NCI-H1694 (cell line): ENCODE measurements around the gene MTA3.

Source experiments
- DNase-seq: peaks from one replicate; lab custom pipeline; 2025; lab: John Stamatoyannopoulos, UW

Gene MTA3

GRCh38 chr2:42736598-42737322 lies 168.3 kb downstream of the MTA3 start:
- DNase-seq = no peak

DNA sequence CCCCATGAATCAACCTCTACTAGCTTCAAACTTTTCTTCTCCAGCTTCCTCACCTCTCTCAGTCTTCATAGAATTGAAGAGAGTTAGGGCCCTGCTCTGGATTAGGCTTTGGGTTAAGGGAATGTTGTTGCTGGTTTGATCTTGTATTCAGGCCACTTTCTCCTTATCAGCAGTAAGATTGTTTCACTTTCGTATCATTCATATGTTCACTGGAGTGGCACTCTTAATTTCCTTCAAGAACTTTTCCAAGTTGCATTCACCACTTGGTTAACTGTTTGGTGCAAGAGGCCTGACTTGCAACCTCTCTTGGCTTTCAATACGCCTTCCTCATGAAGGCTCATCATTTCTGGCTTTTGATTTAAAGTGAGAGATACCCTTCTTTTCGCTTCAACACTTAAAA lies 172.7 kb downstream of the MTA3 start:
- no peak for DNase-seq

DNA sequence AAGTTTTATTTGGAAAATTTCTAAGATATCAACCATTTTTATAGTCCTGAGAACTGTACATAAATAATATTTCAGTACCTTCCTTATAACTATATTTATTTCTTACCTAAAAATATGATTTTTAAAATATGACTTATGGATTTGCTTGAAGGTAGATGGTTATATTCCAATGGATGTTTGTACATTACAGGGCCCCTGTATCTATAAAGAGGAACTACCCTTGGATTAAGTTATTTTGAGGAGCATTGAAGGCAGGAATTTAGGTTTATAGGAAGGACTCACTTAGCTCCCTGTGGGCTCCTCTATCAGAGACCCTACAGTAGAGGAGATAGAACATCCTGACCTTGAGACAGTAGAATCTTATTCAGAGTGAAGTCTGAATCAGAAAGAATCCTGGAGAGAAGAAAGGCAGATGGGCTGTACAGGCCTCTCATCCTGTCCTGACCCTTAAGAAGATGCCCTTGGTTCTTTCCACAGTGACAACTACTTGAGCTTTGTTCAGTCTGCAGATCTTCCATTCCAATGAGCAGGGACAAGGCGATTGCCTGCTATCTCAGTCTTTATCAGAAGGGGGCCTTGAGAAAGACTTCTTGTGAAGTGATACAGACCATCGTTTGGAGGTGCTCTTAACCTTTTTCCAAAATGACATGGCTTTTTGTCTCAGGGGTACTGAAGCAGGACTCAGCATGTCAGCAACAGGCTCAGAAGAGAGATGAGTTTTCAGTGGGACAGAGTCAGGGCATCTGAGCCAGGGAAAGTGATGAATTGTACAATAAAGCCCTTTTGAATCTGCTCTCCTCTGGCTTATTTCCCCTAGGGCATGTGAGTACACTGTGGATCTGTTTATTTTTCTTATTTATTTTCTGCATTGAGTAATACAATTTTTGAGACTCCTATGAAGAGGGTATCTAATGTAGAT lies 174.6 kb downstream of the MTA3 start:
- DNase-seq = no peak

- DNase-seq = no peak
Observed at GRCh38 chr2:42743659-42743990, 175.2 kb downstream of the MTA3 start.

- DNase-seq = no peak
Observed at GRCh38 chr2:42744545-42745082, 176.2 kb downstream of the MTA3 start.

DNA sequence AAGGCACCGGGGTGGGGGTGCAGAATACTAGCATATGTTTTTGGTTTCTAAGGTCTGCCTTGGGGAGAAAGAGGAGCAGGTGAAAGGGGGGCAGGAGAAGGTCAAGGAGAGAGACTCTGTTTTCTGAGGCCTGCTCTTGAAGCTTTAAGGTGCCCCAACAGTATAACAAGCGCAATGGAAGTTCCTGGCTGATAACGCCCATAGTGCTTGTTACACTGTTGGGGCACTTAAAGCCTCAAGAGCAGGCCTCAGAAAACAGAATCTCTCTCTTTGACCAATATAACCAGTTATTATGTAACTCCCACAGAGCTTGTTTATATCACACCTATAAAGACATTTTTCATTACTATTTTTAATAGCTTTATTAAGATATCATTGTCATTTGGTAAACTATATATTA lies 179.0 kb downstream of the MTA3 start:
- DNase-seq = no peak

GRCh38 chr2:42748840-42749239 lies 180.4 kb downstream of the MTA3 start:
- no peak for DNase-seq

GRCh38 chr2:42752314-42752713 lies 183.9 kb downstream of the MTA3 start:
- no peak for DNase-seq

- no peak for DNase-seq
Observed at GRCh38 chr2:42752816-42753813, 184.7 kb downstream of the MTA3 start.

DNA sequence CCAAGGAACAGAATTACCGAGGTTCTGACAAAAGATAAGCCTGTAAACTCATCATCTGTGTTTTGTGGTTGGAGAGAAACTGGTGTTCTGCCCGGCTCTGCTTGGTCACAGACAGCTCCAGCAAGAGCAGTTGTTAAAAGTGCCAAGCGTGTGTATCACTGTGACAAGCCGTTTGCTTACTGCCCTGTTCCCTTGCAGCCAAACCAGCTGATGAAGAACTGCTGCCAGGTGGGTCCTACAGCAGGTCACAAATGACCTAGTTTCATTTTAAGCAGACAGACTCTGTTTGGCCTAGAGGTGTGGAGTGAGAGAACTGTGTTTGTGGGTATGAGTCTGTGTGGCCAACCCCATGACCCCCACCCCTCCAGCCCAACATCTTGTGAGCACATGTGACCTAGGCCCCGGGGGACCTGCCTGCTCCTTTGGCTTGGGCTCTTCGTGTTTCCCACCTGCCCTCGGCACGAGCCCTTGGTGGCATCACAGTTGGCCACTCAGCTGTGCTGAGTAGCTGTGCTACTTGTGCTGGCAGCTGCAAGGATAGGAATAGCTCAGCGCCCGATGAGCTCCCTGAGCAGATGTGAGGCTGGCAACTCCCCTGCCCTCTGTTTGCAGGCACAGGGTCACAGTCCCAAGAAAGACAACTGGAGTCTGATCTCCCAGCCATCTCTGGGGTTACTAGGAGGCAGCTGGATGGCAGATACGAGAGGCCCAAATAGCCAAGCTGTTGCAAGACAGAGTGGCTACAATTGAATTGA lies 185.8 kb downstream of the MTA3 start:
- DNase-seq = peak; percentile 43

GRCh38 chr2:42754776-42755140 lies 186.3 kb downstream of the MTA3 start:
- no peak for DNase-seq

DNA sequence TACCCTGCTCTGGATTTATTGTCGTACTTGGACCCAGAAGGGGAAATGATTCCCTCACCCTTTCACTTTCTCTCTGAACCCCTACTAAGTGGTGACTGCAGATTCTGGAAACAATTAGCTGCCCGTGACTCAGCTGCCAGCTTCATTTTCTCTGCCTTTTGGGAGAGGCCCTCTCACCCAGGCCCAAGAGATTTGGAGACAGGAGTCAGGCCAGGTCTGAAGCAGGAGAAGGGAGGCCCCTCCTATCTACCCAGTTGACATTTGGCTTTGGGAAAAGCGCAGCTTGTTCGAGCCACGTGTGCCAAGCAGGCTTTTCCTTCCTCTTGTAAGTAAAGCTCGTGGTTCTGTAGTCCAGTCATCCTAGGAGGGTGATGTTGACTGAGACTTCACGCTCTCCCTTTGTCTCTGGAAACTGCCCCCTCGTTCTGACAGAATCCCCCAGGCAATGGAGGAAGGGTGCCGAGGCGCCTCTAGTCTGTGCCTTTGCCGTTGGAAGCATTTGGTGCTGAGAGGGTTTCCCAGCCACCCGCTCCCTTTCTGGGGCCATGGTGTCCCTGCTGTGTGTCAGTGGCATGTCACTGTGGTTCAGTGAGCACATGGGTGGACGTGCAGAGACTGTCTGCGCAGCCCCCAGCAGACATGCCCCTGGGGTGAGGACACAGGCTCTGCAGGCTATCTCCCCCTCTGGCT lies 186.9 kb downstream of the MTA3 start:
- DNase-seq = no peak

- DNase-seq = no peak
Observed at GRCh38 chr2:42756150-42756775, 187.8 kb downstream of the MTA3 start.

DNA sequence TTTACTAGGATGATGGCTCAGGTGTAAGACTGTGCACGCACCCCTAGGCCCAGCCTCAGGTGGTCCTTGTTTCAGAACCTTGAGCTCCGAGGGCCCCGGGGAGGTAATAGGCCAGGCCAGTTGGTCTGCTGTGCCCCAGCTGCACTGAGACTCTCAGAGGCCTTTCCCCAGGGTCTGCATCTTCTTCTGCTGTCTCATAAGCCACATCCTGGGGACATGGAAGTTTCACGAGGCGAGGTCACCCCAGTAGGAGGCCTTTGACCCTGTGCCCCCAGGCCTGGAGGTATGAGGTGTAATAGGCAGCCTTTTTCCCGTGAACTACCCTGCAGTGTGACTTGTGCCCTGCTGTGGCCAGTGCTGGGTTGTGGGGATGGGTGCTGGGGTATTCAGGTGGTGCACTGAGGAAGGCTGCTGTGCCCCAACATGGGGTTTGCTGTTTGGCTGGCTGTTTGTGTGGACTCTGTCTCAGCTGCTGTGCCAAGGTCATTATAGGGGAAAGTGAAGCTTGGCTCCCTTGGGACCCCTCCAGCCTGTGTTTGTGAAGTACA lies 188.6 kb downstream of the MTA3 start:
- DNase-seq = no peak

- DNase-seq = no peak
Observed at GRCh38 chr2:42757981-42758740, 189.7 kb downstream of the MTA3 start.

GRCh38 chr2:42758751-42759150 lies 190.3 kb downstream of the MTA3 start:
- DNase-seq = no peak

DNA sequence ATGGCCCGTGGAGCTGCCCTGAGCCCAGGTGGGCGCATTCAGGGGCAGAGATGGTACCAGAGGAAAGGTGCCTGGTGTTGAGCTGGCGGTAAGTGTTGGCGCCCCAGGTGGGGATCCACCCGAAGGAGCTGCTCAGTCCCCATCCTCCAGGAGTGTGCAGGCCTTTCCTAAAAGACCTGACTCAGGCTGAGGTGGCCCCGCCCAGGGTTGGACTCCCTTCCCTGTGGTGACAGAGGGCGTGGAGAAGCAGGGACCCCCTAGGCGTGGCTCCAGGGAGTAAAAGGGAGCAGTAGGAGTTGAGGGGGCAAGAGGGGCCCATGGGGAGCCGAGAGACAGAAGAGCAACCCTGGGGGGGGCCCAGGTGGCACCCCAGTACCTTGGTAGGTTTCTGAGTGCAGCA lies 193.1 kb downstream of the MTA3 start:
- no peak for DNase-seq

GRCh38 chr2:42762155-42762554 lies 193.7 kb downstream of the MTA3 start:
- no peak for DNase-seq
